DOHH2 (cell line): ENCODE measurements around the gene PHLDB2.

Experiments used
- H3F3A ChIP-seq: fragments of 200-600 bp; sonication (generic), shearing (Covaris generic); 2 replicates; pipeline ENCODE4 v1.6.0; 2016; ENCODE audit warnings: antibody characterized with exemption, mild to moderate bottlenecking; ENCODE audit not compliant: control insufficient read depth, insufficient read depth
- H3K27ac ChIP-seq: fragments of 200-600 bp; sonication (generic); 2 replicates; pipeline ENCODE4 v1.5.1; 2014; ENCODE audit warnings: low read depth, mild to moderate bottlenecking, low read length, moderate library complexity
- H3K27me3 ChIP-seq: fragments of 200-600 bp; sonication (generic); 2 replicates; pipeline ENCODE4 v1.6.1; 2014; ENCODE audit warnings: mild to moderate bottlenecking, low read length, mixed read lengths; ENCODE audit not compliant: control insufficient read depth
- H3K36me3 ChIP-seq: fragments of 200-600 bp; sonication (generic); 2 replicates; pipeline ENCODE4 v1.6.1; 2014; ENCODE audit warnings: mild to moderate bottlenecking, low read length, moderate library complexity, mixed read lengths; ENCODE audit not compliant: control insufficient read depth
- H3K4me1 ChIP-seq: fragments of 200-600 bp; sonication (generic); 2 replicates; pipeline ENCODE4 v1.6.1; 2014; ENCODE audit warnings: mild to moderate bottlenecking, low read length, mixed read lengths; ENCODE audit not compliant: control insufficient read depth
- H3K4me2 ChIP-seq: fragments of 200-600 bp; sonication (generic); 2 replicates; pipeline ENCODE4 v1.6.0; 2014; ENCODE audit warnings: mild to moderate bottlenecking, low read length, moderate library complexity
- H3K4me3 ChIP-seq: fragments of 200-600 bp; sonication (generic); 2 replicates; pipeline ENCODE4 v1.5.1; 2014; ENCODE audit warnings: mild to moderate bottlenecking, low read length, mixed read lengths
- H3K79me2 ChIP-seq: fragments of 200-600 bp; sonication (generic); 2 replicates; pipeline ENCODE4 v1.6.1; 2014; ENCODE audit warnings: mild to moderate bottlenecking, low read length, mixed read lengths; ENCODE audit not compliant: control insufficient read depth
- H3K9me2 ChIP-seq: fragments of 200-600 bp; sonication (generic); replicated peaks from 2 replicates; pipeline ENCODE4 v1.6.1; 2014; ENCODE audit warnings: mild to moderate bottlenecking, low read length, mixed read lengths; ENCODE audit not compliant: control insufficient read depth
- H3K9me3 ChIP-seq: fragments of 200-600 bp; sonication (generic); 2 replicates; pipeline ENCODE4 v1.6.1; 2014; ENCODE audit warnings: antibody characterized with exemption, low read length, mixed read lengths; ENCODE audit not compliant: control insufficient read depth, insufficient read depth
- H4K20me1 ChIP-seq: fragments of 200-600 bp; sonication (generic); 2 replicates; pipeline ENCODE4 v1.6.0; 2014; ENCODE audit warnings: low read depth, mild to moderate bottlenecking, antibody characterized with exemption, low read length, moderate library complexity; ENCODE audit not compliant: control insufficient read depth, insufficient read depth
- CTCF ChIP-seq: fragments of 200-600 bp; sonication (generic); IDR thresholded peaks from one replicate; pipeline ENCODE4 v1.5.1; 2014; ENCODE audit warnings: antibody characterized with exemption, mild to moderate bottlenecking, low read depth, low read length; ENCODE audit not compliant: poor library complexity, severe bottlenecking
- EZH2phosphoT487 ChIP-seq: fragments of 200-600 bp; sonication (generic); IDR thresholded peaks from 2 replicates; pipeline ENCODE4 v1.6.1; 2017; ENCODE audit warnings: borderline replicate concordance, mild to moderate bottlenecking, antibody characterized with exemption, low read length, moderate library complexity, mixed read lengths

PHLDB2 gene

GRCh38 chr3:111859061-111859973 lies at the start of gene PHLDB2:
Gene PHLDB2 (plus strand): TSS chr3:111859265. CDS start chr3:111884078, 24,813 bp downstream.
- TF ChIP-seq CTCF = no peak
- TF ChIP-seq EZH2phosphoT487 = no peak
- Histone ChIP-seq H3F3A (no peaks in the 10 kb centered on the region), H3K4me3 (peak within 1 kb of the TSS; percentile 50), H3K27me3 (peaks cover 41% of the 10 kb centered on the region), H4K20me1 (no peaks in the 10 kb centered on the region), H3K4me2 (peak within 1 kb of the TSS; percentile 62), H3K9me3 (no peaks in the 10 kb centered on the region), H3K9me2 (no peaks in the 10 kb centered on the region), H3K79me2 (no peaks in the 10 kb centered on the region), H3K36me3 (no peaks in the 10 kb centered on the region), H3K4me1 (peaks cover 11% of the 10 kb centered on the region; the same call in 1 of the 2 replicates), H3K27ac (no peak within 1 kb of the TSS)

DNA sequence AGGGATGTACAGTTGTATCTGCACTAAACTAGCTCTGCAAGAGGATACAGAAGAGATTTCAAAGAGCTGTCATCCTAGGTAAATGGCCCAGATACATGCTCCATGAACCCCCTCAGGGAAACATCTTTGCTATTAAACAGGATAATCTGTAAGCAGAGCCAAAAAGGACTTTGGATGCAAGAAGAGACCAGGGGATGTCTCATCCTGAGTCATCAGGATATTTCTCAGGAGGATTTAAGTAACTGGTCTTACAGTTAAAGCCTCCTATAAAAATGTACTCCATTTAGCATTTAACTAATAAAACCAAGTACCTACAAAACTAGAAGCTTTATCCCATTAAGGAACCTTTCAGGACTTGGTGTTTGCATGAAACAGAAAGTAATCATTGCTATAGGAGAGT lies 48.2 kb upstream of the PHLDB2 start:
- H3K9me2 ChIP-seq = no peaks in the 10 kb centered on the region
- H3K9me3 ChIP-seq = 0 out of 2 replicates have a peak, but pooled peaks cover 2% of the 10 kb centered on the region
- H3K27ac ChIP-seq = no peak overlapping the region
- H3K36me3 ChIP-seq = no peaks in the 10 kb centered on the region
- H3K4me2 ChIP-seq = no peak overlapping the region
- no peaks in the 10 kb centered on the region for H3K4me1 ChIP-seq
- H3F3A ChIP-seq = no peaks in the 10 kb centered on the region
- H3K79me2 ChIP-seq = no peaks in the 10 kb centered on the region
- H4K20me1 ChIP-seq = no peaks in the 10 kb centered on the region
- TF ChIP-seq EZH2phosphoT487 (no peak), CTCF (no peak)
- H3K4me3 ChIP-seq = no peak overlapping the region
- 0 out of 2 replicates have a peak, but pooled peaks cover 2% of the 10 kb centered on the region for H3K27me3 ChIP-seq

DNA sequence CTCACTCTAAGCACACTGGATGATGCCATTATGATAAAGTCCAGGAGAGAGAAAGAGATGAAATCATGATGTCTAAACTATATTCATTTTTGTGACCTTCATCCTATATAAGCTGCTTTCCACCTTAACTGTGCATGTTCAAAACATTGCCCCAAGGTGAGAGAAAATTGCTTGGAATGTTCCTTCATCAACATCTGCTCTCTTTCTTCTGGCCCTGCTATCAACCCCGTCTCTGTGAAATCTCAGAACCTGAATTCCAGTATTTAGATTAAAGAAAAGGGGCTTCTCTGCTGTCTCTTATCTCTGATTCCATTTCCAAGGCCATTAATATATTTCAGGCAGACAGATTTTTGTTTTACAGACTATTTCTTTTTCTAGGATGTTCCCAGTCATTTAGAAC lies 47.3 kb upstream of the PHLDB2 start:
- H3K36me3 ChIP-seq = no peaks in the 10 kb centered on the region
- 0 out of 2 replicates have a peak, but pooled peaks cover 2% of the 10 kb centered on the region for H3K27me3 ChIP-seq
- no peaks in the 10 kb centered on the region for H4K20me1 ChIP-seq
- 0 out of 2 replicates have a peak, but pooled peaks cover 6% of the 10 kb centered on the region for H3K9me3 ChIP-seq
- TF ChIP-seq CTCF = no peak
- TF ChIP-seq EZH2phosphoT487 = no peak
- no peaks in the 10 kb centered on the region for H3K79me2 ChIP-seq
- H3K4me3 ChIP-seq = no peak overlapping the region
- H3K9me2 ChIP-seq = no peaks in the 10 kb centered on the region
- no peaks in the 10 kb centered on the region for H3K4me1 ChIP-seq
- no peak overlapping the region for H3K27ac ChIP-seq
- no peak overlapping the region for H3K4me2 ChIP-seq
- no peaks in the 10 kb centered on the region for H3F3A ChIP-seq
